ENCODE results near the gene ANKRD44.

ANKRD44 gene

GRCh38 chr2:197079832-197080555, 230.6 kb downstream of the ANKRD44 start:
- peaks cover 95% of the 10 kb centered on the region for H3K36me3 ChIP-seq (ENCODE audit: control insufficient read depth, insufficient read depth, low read length)

DNA sequence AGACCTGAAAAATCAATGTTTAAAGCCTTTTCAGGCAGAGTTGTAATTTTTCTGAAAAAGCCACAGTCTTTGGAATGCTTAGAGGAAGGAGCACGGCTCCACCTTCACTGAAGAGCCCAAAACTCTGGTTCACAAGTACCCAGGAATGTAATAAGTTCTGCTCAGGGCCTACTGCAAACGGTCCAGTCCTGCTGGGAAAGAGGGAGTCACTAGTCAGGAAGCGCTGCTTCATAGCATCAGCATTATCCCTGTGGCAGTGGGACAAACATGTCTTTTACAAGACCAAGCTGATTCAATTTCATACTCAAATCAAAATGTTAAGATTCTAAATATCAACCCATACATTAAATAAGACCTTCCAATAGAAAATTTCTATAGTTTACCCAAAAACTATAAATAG, 231.2 kb downstream of the ANKRD44 start:
- Histone ChIP-seq H3K4me3 (ENCODE audit: insufficient read depth, low read depth, low read length, poor library complexity, severe bottlenecking) (no peak overlapping the region), H3K27ac (ENCODE audit: insufficient read depth, low read length, poor library complexity, severe bottlenecking) (no peak overlapping the region), H3K36me3 (ENCODE audit: control insufficient read depth, insufficient read depth, low read length) (peaks cover 97% of the 10 kb centered on the region), H3K9me3 (ENCODE audit: control insufficient read depth, low read length) (no peaks in the 10 kb centered on the region), H3K4me1 (ENCODE audit: control insufficient read depth, insufficient read depth, low read length, poor library complexity, severe bottlenecking) (no peaks in the 10 kb centered on the region), H3K27me3 (replicated peaks; ENCODE audit: control insufficient read depth, insufficient read depth, low read length, poor library complexity, severe bottlenecking) (no peaks in the 10 kb centered on the region)
- no peak for DNase-seq

More at GRCh38 chr2:197079832-197080555, 230.6 kb downstream of the ANKRD44 start:
- no peak for DNase-seq
- Histone ChIP-seq H3K4me3 (ENCODE audit: insufficient read depth, low read depth, low read length, poor library complexity, severe bottlenecking) (no peak overlapping the region), H3K4me1 (ENCODE audit: control insufficient read depth, insufficient read depth, low read length, poor library complexity, severe bottlenecking) (no peaks in the 10 kb centered on the region), H3K27ac (ENCODE audit: insufficient read depth, low read length, poor library complexity, severe bottlenecking) (no peak overlapping the region), H3K27me3 (replicated peaks; ENCODE audit: control insufficient read depth, insufficient read depth, low read length, poor library complexity, severe bottlenecking) (no peaks in the 10 kb centered on the region), H3K9me3 (ENCODE audit: control insufficient read depth, low read length) (no peaks in the 10 kb centered on the region)

DNA sequence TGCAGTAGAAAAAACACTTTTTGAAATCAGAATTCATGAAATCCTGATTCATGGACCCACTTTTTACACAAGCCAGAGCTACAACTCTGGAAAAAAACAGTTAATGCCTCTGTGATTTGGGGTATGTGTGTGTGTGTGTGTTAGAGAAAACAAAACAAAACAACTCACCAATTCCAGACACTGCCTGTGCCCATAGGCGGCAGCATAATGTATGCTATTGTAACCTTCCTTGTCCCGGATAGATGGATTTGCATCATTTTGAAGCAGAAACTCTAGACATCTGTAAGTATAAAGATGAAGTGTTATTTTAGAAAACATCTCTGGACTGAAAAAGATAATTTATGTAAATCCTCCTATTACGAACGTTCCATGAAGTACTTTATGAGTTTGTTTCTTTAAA, 232.0 kb downstream of the ANKRD44 start:
- Histone ChIP-seq H3K4me1 (ENCODE audit: control insufficient read depth, insufficient read depth, low read length, poor library complexity, severe bottlenecking) (no peaks in the 10 kb centered on the region), H3K9me3 (ENCODE audit: control insufficient read depth, low read length) (no peaks in the 10 kb centered on the region), H3K36me3 (ENCODE audit: control insufficient read depth, insufficient read depth, low read length) (peaks cover 92% of the 10 kb centered on the region), H3K27me3 (replicated peaks; ENCODE audit: control insufficient read depth, insufficient read depth, low read length, poor library complexity, severe bottlenecking) (no peaks in the 10 kb centered on the region), H3K4me3 (ENCODE audit: insufficient read depth, low read depth, low read length, poor library complexity, severe bottlenecking) (no peak overlapping the region), H3K27ac (ENCODE audit: insufficient read depth, low read length, poor library complexity, severe bottlenecking) (no peak overlapping the region)
- no peak for DNase-seq

DNA sequence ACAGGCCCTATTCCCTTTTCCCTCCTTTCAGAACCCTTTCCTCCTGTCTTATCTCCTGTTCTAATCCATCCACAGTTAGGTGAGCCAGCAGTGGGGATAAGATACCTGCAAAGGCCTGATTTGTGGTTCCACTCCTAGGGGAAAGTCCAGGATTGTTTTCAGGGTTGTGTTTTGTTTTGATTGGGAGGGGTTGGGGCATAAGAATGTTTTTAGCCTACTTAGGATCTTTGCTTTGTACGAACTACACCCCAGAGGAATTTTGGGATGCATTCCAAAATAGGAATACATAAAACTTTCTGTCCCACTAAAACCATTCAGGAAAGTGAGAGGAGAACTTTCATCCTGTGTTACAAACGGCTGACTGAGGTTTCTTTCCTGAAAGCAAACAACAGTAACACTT, 233.2 kb downstream of the ANKRD44 start:
- H3K9me3 ChIP-seq (ENCODE audit: control insufficient read depth, low read length) = no peaks in the 10 kb centered on the region
- H3K4me1 ChIP-seq (ENCODE audit: control insufficient read depth, insufficient read depth, low read length, poor library complexity, severe bottlenecking) = no peaks in the 10 kb centered on the region
- no peaks in the 10 kb centered on the region for H3K27me3 ChIP-seq (replicated peaks; ENCODE audit: control insufficient read depth, insufficient read depth, low read length, poor library complexity, severe bottlenecking)
- H3K4me3 ChIP-seq (ENCODE audit: insufficient read depth, low read depth, low read length, poor library complexity, severe bottlenecking) = no peak overlapping the region
- no peak overlapping the region for H3K27ac ChIP-seq (ENCODE audit: insufficient read depth, low read length, poor library complexity, severe bottlenecking)
- no peak for DNase-seq
- peaks cover 80% of the 10 kb centered on the region for H3K36me3 ChIP-seq (ENCODE audit: control insufficient read depth, insufficient read depth, low read length)

DNA sequence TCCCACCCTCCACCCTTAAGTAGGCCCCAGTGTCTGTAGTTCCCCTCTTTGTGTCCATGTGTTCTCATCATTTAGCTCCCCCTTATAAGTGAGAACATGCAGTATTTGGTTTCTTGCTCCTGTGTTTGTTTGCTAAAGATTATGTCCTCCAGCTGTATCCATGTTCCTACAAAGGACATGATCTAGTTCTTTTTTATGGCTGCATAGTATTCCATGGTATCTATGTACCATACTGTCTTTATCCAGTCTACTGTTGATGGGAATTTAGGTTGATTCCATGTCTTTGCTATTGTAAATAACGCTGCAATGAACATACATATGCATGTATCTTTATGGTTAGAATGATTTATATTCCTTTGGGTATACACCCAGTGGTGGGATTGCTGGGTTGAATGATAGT, 233.9 kb downstream of the ANKRD44 start:
- H3K4me3 ChIP-seq (ENCODE audit: insufficient read depth, low read depth, low read length, poor library complexity, severe bottlenecking) = no peak overlapping the region
- peaks cover 2% of the 10 kb centered on the region for H3K4me1 ChIP-seq (ENCODE audit: control insufficient read depth, insufficient read depth, low read length, poor library complexity, severe bottlenecking)
- H3K9me3 ChIP-seq (ENCODE audit: control insufficient read depth, low read length) = no peaks in the 10 kb centered on the region
- no peak for DNase-seq
- no peak overlapping the region for H3K27ac ChIP-seq (ENCODE audit: insufficient read depth, low read length, poor library complexity, severe bottlenecking)
- no peaks in the 10 kb centered on the region for H3K27me3 ChIP-seq (replicated peaks; ENCODE audit: control insufficient read depth, insufficient read depth, low read length, poor library complexity, severe bottlenecking)
- H3K36me3 ChIP-seq (ENCODE audit: control insufficient read depth, insufficient read depth, low read length) = peaks cover 73% of the 10 kb centered on the region

GRCh38 chr2:197075754-197076337, 234.7 kb downstream of the ANKRD44 start:
- H3K36me3 ChIP-seq (ENCODE audit: control insufficient read depth, insufficient read depth, low read length) = peaks cover 65% of the 10 kb centered on the region
- no peak for DNase-seq
- H3K27ac ChIP-seq (ENCODE audit: insufficient read depth, low read length, poor library complexity, severe bottlenecking) = no peak overlapping the region
- no peaks in the 10 kb centered on the region for H3K9me3 ChIP-seq (ENCODE audit: control insufficient read depth, low read length)
- no peak overlapping the region for H3K4me3 ChIP-seq (ENCODE audit: insufficient read depth, low read depth, low read length, poor library complexity, severe bottlenecking)
- H3K27me3 ChIP-seq (replicated peaks; ENCODE audit: control insufficient read depth, insufficient read depth, low read length, poor library complexity, severe bottlenecking) = no peaks in the 10 kb centered on the region
- peaks cover 5% of the 10 kb centered on the region for H3K4me1 ChIP-seq (ENCODE audit: control insufficient read depth, insufficient read depth, low read length, poor library complexity, severe bottlenecking)

GRCh38 chr2:197075281-197075680, 235.3 kb downstream of the ANKRD44 start:
- Histone ChIP-seq H3K27me3 (replicated peaks; ENCODE audit: control insufficient read depth, insufficient read depth, low read length, poor library complexity, severe bottlenecking) (no peaks in the 10 kb centered on the region), H3K36me3 (ENCODE audit: control insufficient read depth, insufficient read depth, low read length) (peaks cover 59% of the 10 kb centered on the region), H3K27ac (ENCODE audit: insufficient read depth, low read length, poor library complexity, severe bottlenecking) (no peak overlapping the region), H3K4me3 (ENCODE audit: insufficient read depth, low read depth, low read length, poor library complexity, severe bottlenecking) (no peak overlapping the region), H3K4me1 (ENCODE audit: control insufficient read depth, insufficient read depth, low read length, poor library complexity, severe bottlenecking) (peaks cover 5% of the 10 kb centered on the region), H3K9me3 (ENCODE audit: control insufficient read depth, low read length) (no peaks in the 10 kb centered on the region)
- no peak for DNase-seq

DNA sequence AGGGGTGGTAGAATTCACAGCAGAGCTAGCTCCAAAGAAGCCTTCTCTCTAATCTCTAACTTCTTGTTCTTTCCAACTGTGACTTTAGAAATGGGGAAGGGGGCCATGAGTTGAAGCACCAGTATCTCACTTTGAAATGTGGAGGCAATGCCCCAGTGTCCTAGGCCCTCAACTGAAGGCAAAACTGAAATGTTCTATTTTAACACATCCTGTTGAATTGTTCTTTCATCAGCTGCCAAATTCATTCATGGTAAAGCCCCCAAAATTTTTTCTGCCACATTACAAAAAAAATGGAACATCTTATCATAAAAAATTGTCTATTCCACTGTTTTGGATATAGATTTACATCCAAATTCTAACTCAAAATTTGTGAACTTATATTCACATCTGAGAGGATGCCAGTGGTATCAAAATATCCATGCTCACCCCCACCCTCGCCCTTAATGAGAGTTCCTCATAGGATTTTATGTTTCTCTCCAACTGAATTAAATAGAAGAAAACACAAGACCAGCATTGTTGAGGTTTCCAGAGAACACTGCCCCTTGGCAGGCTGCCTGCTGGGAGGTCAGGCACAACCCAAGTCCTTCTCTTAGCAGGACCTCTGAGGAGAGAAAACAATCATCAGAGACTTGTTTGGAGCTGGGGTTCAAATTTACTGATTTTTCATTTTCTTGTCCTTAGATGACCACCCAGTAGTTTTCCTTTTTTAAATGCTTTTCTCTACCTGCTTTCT, 236.7 kb downstream of the ANKRD44 start:
- Histone ChIP-seq H3K27ac (ENCODE audit: insufficient read depth, low read length, poor library complexity, severe bottlenecking) (no peak overlapping the region), H3K9me3 (ENCODE audit: control insufficient read depth, low read length) (no peaks in the 10 kb centered on the region), H3K36me3 (ENCODE audit: control insufficient read depth, insufficient read depth, low read length) (peaks cover 46% of the 10 kb centered on the region), H3K4me1 (ENCODE audit: control insufficient read depth, insufficient read depth, low read length, poor library complexity, severe bottlenecking) (peaks cover 5% of the 10 kb centered on the region), H3K4me3 (ENCODE audit: insufficient read depth, low read depth, low read length, poor library complexity, severe bottlenecking) (no peak overlapping the region), H3K27me3 (replicated peaks; ENCODE audit: control insufficient read depth, insufficient read depth, low read length, poor library complexity, severe bottlenecking) (no peaks in the 10 kb centered on the region)
- DNase-seq = no peak

DNA sequence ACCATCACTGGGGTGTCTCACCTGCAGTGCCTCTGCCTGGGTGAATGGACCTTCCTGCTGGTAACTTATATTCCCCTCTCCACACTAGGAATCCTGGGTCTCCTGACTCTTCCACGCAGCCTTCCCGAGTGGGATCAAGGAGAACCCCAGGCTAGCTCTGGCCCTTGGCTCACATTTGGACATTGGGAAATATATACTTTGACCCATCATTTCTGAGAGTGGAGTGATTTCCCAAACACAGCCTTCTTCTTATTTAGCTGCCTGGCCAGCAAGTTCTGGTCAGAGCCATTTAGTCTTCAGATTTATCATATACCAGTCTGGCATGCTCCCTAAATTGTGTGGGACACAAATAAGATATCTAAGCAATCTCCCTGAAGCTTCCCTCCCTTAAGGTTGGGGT, 237.3 kb downstream of the ANKRD44 start:
- no peak for DNase-seq
- peaks cover 40% of the 10 kb centered on the region for H3K36me3 ChIP-seq (ENCODE audit: control insufficient read depth, insufficient read depth, low read length)
- H3K4me3 ChIP-seq (ENCODE audit: insufficient read depth, low read depth, low read length, poor library complexity, severe bottlenecking) = no peak overlapping the region
- no peak overlapping the region for H3K27ac ChIP-seq (ENCODE audit: insufficient read depth, low read length, poor library complexity, severe bottlenecking)
- H3K27me3 ChIP-seq (replicated peaks; ENCODE audit: control insufficient read depth, insufficient read depth, low read length, poor library complexity, severe bottlenecking) = no peaks in the 10 kb centered on the region
- H3K4me1 ChIP-seq (ENCODE audit: control insufficient read depth, insufficient read depth, low read length, poor library complexity, severe bottlenecking) = peaks cover 5% of the 10 kb centered on the region
- H3K9me3 ChIP-seq (ENCODE audit: control insufficient read depth, low read length) = no peaks in the 10 kb centered on the region

GRCh38 chr2:197072533-197072932, 238.0 kb downstream of the ANKRD44 start:
- H3K27me3 ChIP-seq (replicated peaks; ENCODE audit: control insufficient read depth, insufficient read depth, low read length, poor library complexity, severe bottlenecking) = no peaks in the 10 kb centered on the region
- DNase-seq = no peak
- H3K4me3 ChIP-seq (ENCODE audit: insufficient read depth, low read depth, low read length, poor library complexity, severe bottlenecking) = no peak overlapping the region
- H3K9me3 ChIP-seq (ENCODE audit: control insufficient read depth, low read length) = no peaks in the 10 kb centered on the region
- H3K36me3 ChIP-seq (ENCODE audit: control insufficient read depth, insufficient read depth, low read length) = peaks cover 33% of the 10 kb centered on the region
- no peak overlapping the region for H3K27ac ChIP-seq (ENCODE audit: insufficient read depth, low read length, poor library complexity, severe bottlenecking)
- H3K4me1 ChIP-seq (ENCODE audit: control insufficient read depth, insufficient read depth, low read length, poor library complexity, severe bottlenecking) = peaks cover 5% of the 10 kb centered on the region
